HEK293 (cell line): ENCODE measurements around the gene PRPF8.

Experiments used
- BCL11A ChIP-seq: fragments of 450-650 bp; formaldehyde crosslinking; IDR thresholded peaks from 2 replicates; pipeline ENCODE4 v1.5.1; 2016; ENCODE audit warnings: low read depth, missing biosample characterization, missing genetic modification characterization
- ZNF112 ChIP-seq: fragments of 450-650 bp; formaldehyde crosslinking; IDR thresholded peaks from 2 replicates; pipeline ENCODE4 v1.5.0; 2017; ENCODE audit warnings: missing biosample characterization, missing genetic modification characterization
- ZNF341 ChIP-seq: fragments of 450-650 bp; formaldehyde crosslinking; IDR thresholded peaks from 2 replicates; pipeline ENCODE4; 2016; ENCODE audit warnings: low read depth, missing biosample characterization, missing genetic modification characterization
- ZNF514 ChIP-seq: fragments of 450-650 bp; formaldehyde crosslinking; IDR thresholded peaks from 2 replicates; pipeline ENCODE4 v1.5.1; 2016; ENCODE audit warnings: missing biosample characterization, missing genetic modification characterization
- ZNF530 ChIP-seq: fragments of 450-650 bp; formaldehyde crosslinking; IDR thresholded peaks from 2 replicates; pipeline ENCODE4 v1.5.1; 2016; ENCODE audit warnings: low read depth, missing biosample characterization, missing genetic modification characterization
- ZNF624 ChIP-seq: fragments of 450-650 bp; formaldehyde crosslinking; IDR thresholded peaks from 2 replicates; pipeline ENCODE4 v1.5.1; 2017; ENCODE audit warnings: missing biosample characterization, missing genetic modification characterization
- TF ChIP-seq, protein P1 (sequence below): fragments of 450-650 bp; formaldehyde crosslinking; IDR thresholded peaks from 2 replicates; pipeline ENCODE4 v1.5.1; 2016; ENCODE audit warnings: missing biosample characterization, missing genetic modification characterization
- TF ChIP-seq, protein P2 (sequence below): fragments of 450-650 bp; formaldehyde crosslinking; IDR thresholded peaks from 2 replicates; pipeline ENCODE4 v1.5.1; 2016; ENCODE audit warnings: missing biosample characterization, missing genetic modification characterization
- TF ChIP-seq, protein P3 (sequence below): sonication (generic); formaldehyde crosslinking; IDR thresholded peaks from 2 replicates; pipeline ENCODE4 v1.8.1; 2022; ENCODE audit warnings: mild to moderate bottlenecking, moderate library complexity, missing genetic modification reagents
- TF ChIP-seq, protein P4 (sequence below): fragments of 450-650 bp; formaldehyde crosslinking; IDR thresholded peaks from 2 replicates; pipeline ENCODE4 v1.5.1; 2016; ENCODE audit warnings: missing biosample characterization, missing genetic modification characterization

DNA sequence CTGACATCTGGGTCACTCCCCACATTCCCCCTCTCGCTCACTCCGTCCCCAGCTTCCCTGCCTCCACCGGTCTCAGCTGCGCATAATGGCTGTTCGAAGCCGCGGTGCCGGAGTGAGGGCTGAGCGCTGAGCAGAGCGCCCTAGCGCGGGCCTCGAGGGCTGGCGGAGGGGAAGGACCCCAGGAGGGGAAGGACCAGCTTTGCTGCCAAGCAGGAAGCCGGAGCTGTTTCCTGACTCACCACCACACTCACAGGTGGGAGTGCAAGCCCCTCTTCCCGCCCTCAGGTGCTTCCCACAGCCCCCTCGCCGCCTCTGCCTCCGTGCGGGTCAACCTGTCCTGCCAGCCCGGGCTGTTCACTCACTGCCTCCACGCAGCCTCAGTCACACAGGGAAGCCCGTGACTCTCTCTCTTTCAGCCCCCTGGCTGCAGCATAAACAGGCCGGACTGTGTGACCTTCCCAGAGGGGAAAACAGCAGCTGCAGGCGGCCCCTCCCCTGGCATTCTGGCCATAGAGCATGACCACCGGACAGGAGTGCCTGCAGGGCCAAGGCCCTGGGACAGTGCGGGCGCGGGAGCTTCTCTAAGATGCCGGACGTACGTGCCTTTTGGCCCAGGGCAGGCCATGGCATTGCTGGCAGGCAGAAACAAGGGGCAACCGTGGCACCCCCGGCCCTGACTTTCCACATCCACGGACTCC is 79.7 kb downstream of the PRPF8 start:
- TF ChIP-seq ZNF112 (tag by site-specific recombination) (no peak), ZNF624 (tag by site-specific recombination) (no peak), ZNF341 (tag by site-specific recombination) (no peak), BCL11A (tag by site-specific recombination) (no peak), ZNF514 (no peak), ZNF530 (no peak)
- TF ChIP-seq, protein P1, sequence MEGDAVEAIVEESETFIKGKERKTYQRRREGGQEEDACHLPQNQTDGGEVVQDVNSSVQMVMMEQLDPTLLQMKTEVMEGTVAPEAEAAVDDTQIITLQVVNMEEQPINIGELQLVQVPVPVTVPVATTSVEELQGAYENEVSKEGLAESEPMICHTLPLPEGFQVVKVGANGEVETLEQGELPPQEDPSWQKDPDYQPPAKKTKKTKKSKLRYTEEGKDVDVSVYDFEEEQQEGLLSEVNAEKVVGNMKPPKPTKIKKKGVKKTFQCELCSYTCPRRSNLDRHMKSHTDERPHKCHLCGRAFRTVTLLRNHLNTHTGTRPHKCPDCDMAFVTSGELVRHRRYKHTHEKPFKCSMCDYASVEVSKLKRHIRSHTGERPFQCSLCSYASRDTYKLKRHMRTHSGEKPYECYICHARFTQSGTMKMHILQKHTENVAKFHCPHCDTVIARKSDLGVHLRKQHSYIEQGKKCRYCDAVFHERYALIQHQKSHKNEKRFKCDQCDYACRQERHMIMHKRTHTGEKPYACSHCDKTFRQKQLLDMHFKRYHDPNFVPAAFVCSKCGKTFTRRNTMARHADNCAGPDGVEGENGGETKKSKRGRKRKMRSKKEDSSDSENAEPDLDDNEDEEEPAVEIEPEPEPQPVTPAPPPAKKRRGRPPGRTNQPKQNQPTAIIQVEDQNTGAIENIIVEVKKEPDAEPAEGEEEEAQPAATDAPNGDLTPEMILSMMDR (tag by site-specific recombination), result no peak
- TF ChIP-seq, protein P2, sequence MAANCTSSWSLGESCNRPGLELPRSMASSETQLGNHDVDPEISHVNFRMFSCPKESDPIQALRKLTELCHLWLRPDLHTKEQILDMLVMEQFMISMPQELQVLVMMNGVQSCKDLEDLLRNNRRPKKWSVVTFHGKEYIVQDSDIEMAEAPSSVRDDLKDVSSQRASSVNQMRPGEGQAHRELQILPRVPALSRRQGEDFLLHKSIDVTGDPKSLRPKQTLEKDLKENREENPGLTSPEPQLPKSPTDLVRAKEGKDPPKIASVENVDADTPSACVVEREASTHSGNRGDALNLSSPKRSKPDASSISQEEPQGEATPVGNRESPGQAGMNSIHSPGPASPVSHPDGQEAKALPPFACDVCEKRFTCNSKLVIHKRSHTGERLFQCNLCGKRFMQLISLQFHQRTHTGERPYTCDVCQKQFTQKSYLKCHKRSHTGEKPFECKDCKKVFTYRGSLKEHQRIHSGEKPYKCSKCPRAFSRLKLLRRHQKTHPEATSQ (tag by site-specific recombination), result no peak
- TF ChIP-seq, protein P3, sequence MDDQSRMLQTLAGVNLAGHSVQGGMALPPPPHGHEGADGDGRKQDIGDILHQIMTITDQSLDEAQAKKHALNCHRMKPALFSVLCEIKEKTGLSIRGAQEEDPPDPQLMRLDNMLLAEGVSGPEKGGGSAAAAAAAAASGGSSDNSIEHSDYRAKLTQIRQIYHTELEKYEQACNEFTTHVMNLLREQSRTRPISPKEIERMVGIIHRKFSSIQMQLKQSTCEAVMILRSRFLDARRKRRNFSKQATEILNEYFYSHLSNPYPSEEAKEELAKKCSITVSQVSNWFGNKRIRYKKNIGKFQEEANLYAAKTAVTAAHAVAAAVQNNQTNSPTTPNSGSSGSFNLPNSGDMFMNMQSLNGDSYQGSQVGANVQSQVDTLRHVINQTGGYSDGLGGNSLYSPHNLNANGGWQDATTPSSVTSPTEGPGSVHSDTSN (CRISPR knock-in tag), result no peak
- TF ChIP-seq, protein P4, sequence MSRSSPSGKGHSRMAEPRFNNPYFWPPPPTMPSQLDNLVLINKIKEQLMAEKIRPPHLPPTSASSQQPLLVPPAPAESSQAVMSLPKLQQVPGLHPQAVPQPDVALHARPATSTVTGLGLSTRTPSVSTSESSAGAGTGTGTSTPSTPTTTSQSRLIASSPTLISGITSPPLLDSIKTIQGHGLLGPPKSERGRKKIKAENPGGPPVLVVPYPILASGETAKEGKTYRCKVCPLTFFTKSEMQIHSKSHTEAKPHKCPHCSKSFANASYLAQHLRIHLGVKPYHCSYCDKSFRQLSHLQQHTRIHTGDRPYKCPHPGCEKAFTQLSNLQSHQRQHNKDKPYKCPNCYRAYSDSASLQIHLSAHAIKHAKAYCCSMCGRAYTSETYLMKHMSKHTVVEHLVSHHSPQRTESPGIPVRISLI (tag by site-specific recombination), result no peak
